GM12892 (cell line): ENCODE results near the gene PYHIN1. TPM values are rescaled to one million over a fixed set of nuclear protein-coding genes. Genes with fewer than 3 reads are reported as not detected.

Experiments
- DNase-seq: peaks from one replicate; pipeline ENCODE4 v3.0.0; 2011; ENCODE audit not compliant: insufficient read length
- FAIRE-seq: peaks from 2 replicates; lab custom pipeline; 2011; peaks lifted over from hg19 to GRCh38; lab: Jason Lieb, UNC
- POLR2A ChIP-seq: IDR thresholded peaks from 2 replicates; pipeline ENCODE4 v1.6.1; 2011; ENCODE audit warnings: low read depth, low read length, control low read depth
- POLR2AphosphoS5 ChIP-seq: IDR thresholded peaks from 2 replicates; pipeline ENCODE4 v1.6.1; 2011; ENCODE audit warnings: low read depth, low read length, control low read depth
- TAF1 ChIP-seq: IDR thresholded peaks from 2 replicates; pipeline ENCODE4 v1.6.1; 2011; ENCODE audit warnings: low read depth, mild to moderate bottlenecking, control low read depth, low read length, borderline replicate concordance
- polyA plus RNA-seq: library from polyadenylated mRNA; unstranded; fragments of >200 nt; gene quantifications from one replicate; pipeline ENCODE4 v1.2.1, GENCODE V29; 2012; ENCODE audit warnings: missing spikeins, inconsistent platforms; ENCODE audit not compliant: missing spikeins

PYHIN1 gene
- 1.2 TPM for polyA plus RNA-seq

- TF ChIP-seq TAF1 (no peak), POLR2AphosphoS5 (no peak), POLR2A (no peak)
- FAIRE-seq = no peak
- DNase-seq = no peak
These were observed at the start of gene PYHIN1 for GRCh38 chr1:158931055-158931737. Gene PYHIN1 (plus strand): TSS chr1:158931552. CDS start chr1:158936911, 5,359 bp downstream.

DNA sequence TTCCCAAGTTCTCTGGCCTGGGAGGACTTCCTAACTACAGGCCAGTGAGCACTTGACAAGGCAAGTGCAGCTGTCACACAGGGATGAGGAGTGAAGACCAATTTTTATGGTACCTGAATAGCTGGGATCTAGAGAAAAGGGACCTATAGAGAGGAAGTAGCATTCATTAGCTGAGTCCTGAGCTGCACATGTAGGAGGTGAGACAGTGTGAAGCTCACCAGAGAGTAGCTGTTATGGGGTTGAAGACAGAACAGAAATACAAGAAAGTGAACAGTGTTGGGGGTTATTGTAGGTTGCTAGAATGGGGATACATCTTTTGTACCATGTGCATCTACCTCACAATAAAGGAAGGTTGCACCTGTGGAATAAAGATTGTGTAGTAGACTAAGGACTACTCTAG lies 37.7 kb upstream of the PYHIN1 start:
- FAIRE-seq (no peak), DNase-seq (no peak)
- TF ChIP-seq POLR2AphosphoS5 = no peak
- no peak for TF ChIP-seq POLR2A
- no peak for TF ChIP-seq TAF1

DNA sequence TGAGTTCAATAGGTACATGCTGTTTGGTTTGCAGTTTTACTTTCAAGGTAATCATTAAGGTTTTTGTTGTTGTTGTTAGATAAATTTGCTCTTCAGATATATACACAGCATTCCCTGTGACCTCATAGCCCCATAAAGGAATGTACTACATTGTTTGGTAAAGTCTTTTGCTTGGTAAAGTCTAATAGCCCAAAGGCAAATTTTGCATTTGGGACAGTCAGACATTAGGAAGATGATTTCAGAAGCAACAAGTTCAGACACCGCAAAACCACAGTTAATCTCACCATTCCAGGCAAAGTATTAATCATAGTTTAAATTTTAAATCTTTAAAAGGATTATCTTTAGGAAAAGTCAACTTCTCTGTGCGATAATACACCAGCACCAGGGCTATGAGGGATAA lies 32.6 kb upstream of the PYHIN1 start:
- TF ChIP-seq POLR2AphosphoS5 (no peak), POLR2A (no peak), TAF1 (no peak)
- DNase-seq (no peak), FAIRE-seq (no peak)

- no peak for DNase-seq
- no peak for FAIRE-seq
- TF ChIP-seq POLR2AphosphoS5 (no peak), POLR2A (no peak), TAF1 (no peak)
These were observed 29.7 kb upstream of the PYHIN1 start for GRCh38 chr1:158901623-158902022.

GRCh38 chr1:158916085-158916484 lies 15.3 kb upstream of the PYHIN1 start:
- FAIRE-seq (no peak), DNase-seq (no peak)
- no peak for TF ChIP-seq POLR2AphosphoS5
- no peak for TF ChIP-seq POLR2A
- no peak for TF ChIP-seq TAF1

GRCh38 chr1:158924677-158925076 lies 6.7 kb upstream of the PYHIN1 start:
- TF ChIP-seq POLR2AphosphoS5 = no peak
- no peak for TF ChIP-seq TAF1
- TF ChIP-seq POLR2A = no peak
- FAIRE-seq = no peak
- DNase-seq = no peak

DNA sequence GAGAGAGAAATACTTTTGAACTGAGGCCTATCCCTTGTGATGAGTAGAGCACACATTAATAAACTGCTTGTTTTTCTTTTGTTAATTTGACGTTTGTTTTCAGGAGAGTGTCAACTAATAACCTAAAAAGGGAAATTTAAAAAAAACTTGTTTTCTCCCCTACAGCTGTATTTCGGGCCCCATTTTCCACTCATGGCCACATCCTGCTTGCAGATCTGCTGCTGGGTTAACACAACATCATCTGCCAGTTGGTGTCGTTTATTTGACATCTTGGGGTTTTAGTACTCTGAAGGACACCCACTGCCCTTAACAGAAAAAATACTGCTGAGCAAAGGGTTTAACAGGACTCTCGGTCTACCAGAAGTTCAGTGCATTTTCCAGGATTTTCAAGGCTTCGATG lies 848 bp upstream of the PYHIN1 start:
- TF ChIP-seq POLR2A (no peak), POLR2AphosphoS5 (no peak), TAF1 (no peak)
- DNase-seq (no peak), FAIRE-seq (no peak)

DNA sequence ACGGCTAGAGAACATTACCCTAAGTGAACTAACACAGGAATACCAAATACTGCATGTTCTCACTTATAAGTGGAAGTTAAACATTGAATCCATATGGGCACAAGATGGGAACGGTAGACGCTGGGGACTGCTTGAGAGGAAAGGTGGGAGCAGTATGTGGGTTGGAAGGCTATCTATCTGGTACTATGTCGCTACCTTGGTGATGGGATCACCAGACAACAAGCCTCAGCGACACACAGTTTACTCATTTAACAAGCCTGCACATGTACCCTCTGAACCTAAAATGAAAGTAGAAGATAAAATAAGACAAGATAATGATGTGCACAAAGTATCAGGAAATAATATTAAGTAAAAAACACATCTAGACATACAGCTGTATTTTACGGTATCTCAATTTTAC lies 819 bp downstream of the PYHIN1 start:
- DNase-seq (no peak), FAIRE-seq (peak; percentile 21)
- no peak for TF ChIP-seq POLR2A
- no peak for TF ChIP-seq POLR2AphosphoS5
- no peak for TF ChIP-seq TAF1

- no peak for TF ChIP-seq TAF1
- DNase-seq (no peak), FAIRE-seq (no peak)
These were observed 2.3 kb downstream of the PYHIN1 start for GRCh38 chr1:158933621-158934020.

- FAIRE-seq = no peak
- no peak for DNase-seq
- TF ChIP-seq POLR2AphosphoS5 (no peak), POLR2A (no peak), TAF1 (no peak)
These were observed 7.8 kb downstream of the PYHIN1 start for GRCh38 chr1:158939180-158939579.

DNA sequence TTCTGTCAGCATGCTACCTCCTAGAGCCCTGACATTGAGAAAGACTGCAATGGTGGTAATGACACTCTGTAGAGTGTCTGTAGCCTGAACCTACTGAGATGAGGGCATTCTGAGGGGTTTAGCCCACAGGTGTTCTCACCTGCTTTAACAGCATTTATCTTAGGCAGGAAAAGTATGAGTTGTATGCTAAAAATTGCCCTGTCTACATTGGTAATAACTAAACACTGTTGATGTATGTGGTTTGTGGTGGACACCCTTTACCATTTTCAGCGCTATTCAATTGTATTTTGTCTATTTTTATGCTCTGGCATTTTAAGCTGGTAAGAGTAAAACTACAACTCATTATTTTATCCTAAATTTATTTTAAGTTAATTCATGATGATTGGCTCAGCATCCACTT lies 10.0 kb downstream of the PYHIN1 start:
- DNase-seq (no peak), FAIRE-seq (no peak)
- TF ChIP-seq POLR2AphosphoS5 = no peak
- no peak for TF ChIP-seq POLR2A
- TF ChIP-seq TAF1 = no peak

DNA sequence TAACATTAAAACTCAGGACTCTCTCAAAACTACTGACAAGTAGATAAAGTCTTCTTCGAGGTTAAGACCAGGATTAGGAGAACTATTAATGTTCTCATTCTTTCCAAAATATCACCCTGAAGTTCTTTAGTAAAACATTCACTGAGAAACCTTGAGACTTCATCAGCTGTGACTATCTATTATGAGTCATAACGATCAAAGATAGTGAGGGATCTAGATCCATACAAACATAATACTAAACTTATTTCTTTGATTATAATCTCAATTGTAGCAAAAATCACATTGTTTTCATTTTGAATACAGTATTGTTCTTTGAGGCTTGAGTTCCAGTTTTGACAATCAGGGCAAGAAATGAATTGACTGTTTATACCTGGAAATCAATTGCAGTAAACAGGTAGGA lies 11.1 kb downstream of the PYHIN1 start:
- FAIRE-seq = no peak
- DNase-seq = no peak
- TF ChIP-seq POLR2A = no peak
- TF ChIP-seq POLR2AphosphoS5 = no peak
- no peak for TF ChIP-seq TAF1

GRCh38 chr1:158943059-158943458 lies 11.7 kb downstream of the PYHIN1 start:
- no peak for DNase-seq
- no peak for FAIRE-seq

More at GRCh38 chr1:158943059-158943458, 11.7 kb downstream of the PYHIN1 start:
- TF ChIP-seq POLR2A = no peak
- TF ChIP-seq POLR2AphosphoS5 = no peak
- no peak for TF ChIP-seq TAF1
